ENCODE data around the gene ANXA3. TPM values are rescaled to one million over a fixed set of nuclear protein-coding genes. Genes with fewer than 3 reads are reported as not detected.
"Not testable (repeated sequence)": the region's sequence is repeated elsewhere in the genome, so short reads cannot be mapped to it uniquely, and the experiment has no call there.

Gene ANXA3
- total RNA-seq, result 100 to 1,000 TPM in 1 of 7 donors, 10 to 100 TPM in 6; 29.0 to 119 (median 50.7) TPM
- polyA plus RNA-seq, result 10 to 100 TPM in 2 of 3 donors, 1 to 10 TPM in 1; 7.0 to 31.7 (median 13.5) TPM
- long read RNA-seq, donor 1, partial matches to known transcripts, result 0 of 11 reads
- long read RNA-seq, donor 1, other reads (novel, unspliced or antisense), result 10 of 11 reads
- long read RNA-seq, donor 2, partial matches to known transcripts, result 0 of 2 reads
- long read RNA-seq, donor 2, other reads (novel, unspliced or antisense), result 0 of 2 reads

DNA sequence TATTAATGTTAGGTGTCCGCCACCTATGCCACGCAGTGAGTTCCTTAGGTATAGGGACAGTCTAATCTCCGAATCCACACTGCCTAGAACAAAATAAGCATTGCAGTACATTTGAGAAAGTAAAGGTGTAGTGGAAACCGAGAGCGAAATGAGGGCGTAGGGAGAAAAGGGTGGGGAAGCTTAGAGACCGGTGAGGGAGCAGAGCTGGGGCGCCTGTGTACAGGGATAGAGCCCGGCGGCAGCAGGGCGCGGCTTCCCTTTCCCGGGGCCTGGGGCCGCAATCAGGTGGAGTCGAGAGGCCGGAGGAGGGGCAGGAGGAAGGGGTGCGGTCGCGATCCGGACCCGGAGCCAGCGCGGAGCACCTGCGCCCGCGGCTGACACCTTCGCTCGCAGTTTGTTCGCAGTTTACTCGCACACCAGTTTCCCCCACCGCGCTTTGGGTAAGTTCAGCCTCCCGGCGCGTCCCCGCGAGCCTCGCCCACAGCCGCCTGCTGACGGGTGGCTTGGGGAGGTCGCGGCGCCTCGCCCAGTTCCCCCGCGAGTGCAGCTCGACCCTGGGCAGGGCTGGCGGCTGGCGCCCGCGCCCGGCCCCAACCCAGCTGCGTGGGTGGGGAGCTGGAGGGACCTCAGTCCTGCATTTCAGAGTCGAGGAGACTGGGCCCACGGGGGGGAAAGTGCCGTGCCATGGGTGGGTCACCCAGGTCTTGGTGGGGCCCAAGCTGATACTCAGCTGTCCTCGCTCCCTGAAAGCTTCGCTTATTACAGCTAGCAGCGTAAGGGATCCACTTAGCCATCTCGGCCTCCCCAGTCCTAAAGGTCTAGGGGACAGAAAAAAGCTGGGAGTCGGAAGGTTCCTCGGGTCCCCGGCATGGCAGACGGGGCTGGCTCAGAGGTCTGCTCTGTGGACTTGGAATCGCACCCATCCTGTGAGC is at the start of gene ANXA3:
ANXA3 (plus strand) TSS at position 351 of the 932 bp plus-strand sequence. CDS start 2,704 bp downstream, outside the sequence.
- Histone ChIP-seq H3K27ac (peak within 1 kb of the TSS in 7 of 8 donors; percentile 44 to 92 (median 83)), H3K36me3 (peaks cover 0 to 18% (median 0%) of the 10 kb centered on the region in 6 donors), H3K27me3 (replicated peaks in 1 of 7) (peaks cover 0 to 40% (median 19%) of the 10 kb centered on the region in 7 donors), H3K9me3 (no peaks in the 10 kb centered on the region), H3K4me1 (peaks cover 0 to 35% (median 19%) of the 10 kb centered on the region in 6 donors), H3K4me3 (peak within 1 kb of the TSS; percentile 3 to 79 (median 46))
- WGBS, 5 donors, result 7 to 11% (median 8%) methylated on average over 43 to 65 of the region's 65 CpGs
- DNase-seq, result peak; percentile 89
- intact Hi-C loops (cut with DNase I; ENCODE audit: low total_unique reads), result no loop called here
- no peak for TF ChIP-seq POLR2A (IDR thresholded peaks at IDR 0.05)
- TF ChIP-seq CTCF (IDR thresholded peaks at IDR 0.05 in 8 of 11, conservative IDR thresholded peaks at IDR 0.05 in 3 of 11), result no peak
- peak in 1 of 3 donors; percentile 58 for TF ChIP-seq POLR2AphosphoS5 (IDR thresholded peaks at IDR 0.05)

- DNase-seq; intact Hi-C loops (cut with DNase I; ENCODE audit: low total_unique reads): not testable (repeated sequence)
- WGBS, 5 donors, result 65 to 81% (median 74%) methylated on average over 9 to 10 of the region's 10 CpGs
Measured at GRCh38 chr4:78506260-78506659, 45.3 kb upstream of the ANXA3 start.

GRCh38 chr4:78509043-78509442 is 42.5 kb upstream of the ANXA3 start:
- intact Hi-C loops (cut with DNase I; ENCODE audit: low total_unique reads), result no loop called here
- DNase-seq, result no peak

More at GRCh38 chr4:78506260-78506659, 45.3 kb upstream of the ANXA3 start:
- H3K27me3 ChIP-seq (replicated peaks in 1 of 7); H3K4me3 ChIP-seq; H3K36me3 ChIP-seq; H3K4me1 ChIP-seq; H3K27ac ChIP-seq; H3K9me3 ChIP-seq: not testable (repeated sequence)

DNA sequence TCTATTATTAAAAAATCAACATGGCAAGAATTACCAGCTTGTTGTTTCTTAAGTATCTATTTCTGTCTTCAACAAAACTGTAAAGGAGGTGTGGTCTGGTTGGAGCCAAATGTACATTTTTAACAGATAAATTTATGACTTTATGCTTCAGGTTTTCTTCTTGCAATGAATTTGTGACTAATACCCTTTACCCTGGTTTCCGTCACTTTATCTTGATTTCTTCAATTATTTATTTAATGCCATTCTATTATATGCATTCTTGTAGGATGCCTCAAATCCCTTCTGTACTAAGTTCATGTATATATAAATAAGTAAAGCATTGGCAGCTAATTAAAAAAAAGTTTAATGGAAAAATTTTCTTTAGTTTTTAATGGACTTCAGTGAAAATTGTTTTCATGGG is 41.5 kb upstream of the ANXA3 start:
- intact Hi-C loops (cut with DNase I; ENCODE audit: low total_unique reads), result loop anchor here (10.0 kb wide), 1 partner anchor 545 kb away; no protein-coding TSS in a partner anchor
- Histone ChIP-seq H3K27ac (no peak overlapping the region), H3K9me3 (no peaks in the 10 kb centered on the region), H3K27me3 (replicated peaks in 1 of 7) (no peaks in the 10 kb centered on the region), H3K4me1 (no peaks in the 10 kb centered on the region), H3K36me3 (no peaks in the 10 kb centered on the region), H3K4me3 (no peak overlapping the region)
- DNase-seq, result no peak
- 21 to 95% (median 87%) methylated on average over 1 of the region's 1 CpG for WGBS, 5 donors
- TF ChIP-seq POLR2AphosphoS5 (IDR thresholded peaks at IDR 0.05) (no peak), CTCF (IDR thresholded peaks at IDR 0.05 in 8 of 11, conservative IDR thresholded peaks at IDR 0.05 in 3 of 11) (no peak), POLR2A (IDR thresholded peaks at IDR 0.05) (no peak)

More at GRCh38 chr4:78509043-78509442, 42.5 kb upstream of the ANXA3 start:
- H3K9me3 ChIP-seq, result no peaks in the 10 kb centered on the region
- H3K36me3 ChIP-seq, result no peaks in the 10 kb centered on the region
- no peaks in the 10 kb centered on the region for H3K4me1 ChIP-seq
- TF ChIP-seq POLR2A (IDR thresholded peaks at IDR 0.05) (no peak), POLR2AphosphoS5 (IDR thresholded peaks at IDR 0.05) (no peak), CTCF (IDR thresholded peaks at IDR 0.05 in 8 of 11, conservative IDR thresholded peaks at IDR 0.05 in 3 of 11) (no peak)
- 51 to 96% (median 82%) methylated on average over 2 of the region's 2 CpGs for WGBS, 5 donors
- no peak overlapping the region for H3K27ac ChIP-seq
- H3K27me3 ChIP-seq (replicated peaks in 1 of 7), result no peaks in the 10 kb centered on the region
- H3K4me3 ChIP-seq, result no peak overlapping the region
